ENCODE measurements around the gene REEP1.

Gene REEP1

GRCh38 chr2:86283411-86284030, 53.9 kb downstream of the REEP1 start:
- H3K4me3 ChIP-seq (ENCODE audit: low read depth, low read length) = no peak overlapping the region
- H3K27me3 ChIP-seq (ENCODE audit: control insufficient read depth, insufficient read depth, low read length) = no peaks in the 10 kb centered on the region
- H3K27ac ChIP-seq (ENCODE audit: low read depth, low read length) = no peak overlapping the region
- no peaks in the 10 kb centered on the region for H3K36me3 ChIP-seq (ENCODE audit: control insufficient read depth, insufficient read depth, low read length)
- no peaks in the 10 kb centered on the region for H3K9me3 ChIP-seq (ENCODE audit: control insufficient read depth, insufficient read depth, low read length)
- no peak overlapping the region for H3K9ac ChIP-seq (ENCODE audit: low read depth, low read length)
- no peaks in the 10 kb centered on the region for H3K4me1 ChIP-seq (ENCODE audit: control insufficient read depth, insufficient read depth, low read length)

- H3K4me3 ChIP-seq (ENCODE audit: low read depth, low read length) = no peak overlapping the region
- no peaks in the 10 kb centered on the region for H3K9me3 ChIP-seq (ENCODE audit: control insufficient read depth, insufficient read depth, low read length)
- H3K9ac ChIP-seq (ENCODE audit: low read depth, low read length) = no peak overlapping the region
- no peaks in the 10 kb centered on the region for H3K36me3 ChIP-seq (ENCODE audit: control insufficient read depth, insufficient read depth, low read length)
- no peaks in the 10 kb centered on the region for H3K27me3 ChIP-seq (ENCODE audit: control insufficient read depth, insufficient read depth, low read length)
- H3K4me1 ChIP-seq (ENCODE audit: control insufficient read depth, insufficient read depth, low read length) = no peaks in the 10 kb centered on the region
- no peak overlapping the region for H3K27ac ChIP-seq (ENCODE audit: low read depth, low read length)
These were observed 56.2 kb downstream of the REEP1 start for GRCh38 chr2:86281066-86281700.

GRCh38 chr2:86280191-86280667, 57.2 kb downstream of the REEP1 start:
- Histone ChIP-seq H3K27me3 (ENCODE audit: control insufficient read depth, insufficient read depth, low read length) (no peaks in the 10 kb centered on the region), H3K27ac (ENCODE audit: low read depth, low read length) (no peak overlapping the region), H3K9ac (ENCODE audit: low read depth, low read length) (no peak overlapping the region), H3K36me3 (ENCODE audit: control insufficient read depth, insufficient read depth, low read length) (no peaks in the 10 kb centered on the region), H3K4me3 (ENCODE audit: low read depth, low read length) (no peak overlapping the region), H3K9me3 (ENCODE audit: control insufficient read depth, insufficient read depth, low read length) (no peaks in the 10 kb centered on the region), H3K4me1 (ENCODE audit: control insufficient read depth, insufficient read depth, low read length) (no peaks in the 10 kb centered on the region; the same call in 1 of the 2 replicates)

- Histone ChIP-seq H3K4me3 (ENCODE audit: low read depth, low read length) (no peak overlapping the region), H3K4me1 (ENCODE audit: control insufficient read depth, insufficient read depth, low read length) (no peaks in the 10 kb centered on the region; the same call in 1 of the 2 replicates), H3K27ac (ENCODE audit: low read depth, low read length) (no peak overlapping the region), H3K9me3 (ENCODE audit: control insufficient read depth, insufficient read depth, low read length) (peaks cover 12% of the 10 kb centered on the region), H3K27me3 (ENCODE audit: control insufficient read depth, insufficient read depth, low read length) (no peaks in the 10 kb centered on the region), H3K9ac (ENCODE audit: low read depth, low read length) (no peak overlapping the region), H3K36me3 (ENCODE audit: control insufficient read depth, insufficient read depth, low read length) (no peaks in the 10 kb centered on the region)
These were observed 61.5 kb downstream of the REEP1 start for GRCh38 chr2:86275962-86276361.

GRCh38 chr2:86275384-86275799, 62.0 kb downstream of the REEP1 start:
- Histone ChIP-seq H3K36me3 (ENCODE audit: control insufficient read depth, insufficient read depth, low read length) (no peaks in the 10 kb centered on the region), H3K27me3 (ENCODE audit: control insufficient read depth, insufficient read depth, low read length) (no peaks in the 10 kb centered on the region), H3K9me3 (ENCODE audit: control insufficient read depth, insufficient read depth, low read length) (peaks cover 14% of the 10 kb centered on the region), H3K27ac (ENCODE audit: low read depth, low read length) (no peak overlapping the region), H3K4me1 (ENCODE audit: control insufficient read depth, insufficient read depth, low read length) (no peaks in the 10 kb centered on the region; the same call in 1 of the 2 replicates), H3K4me3 (ENCODE audit: low read depth, low read length) (no peak overlapping the region), H3K9ac (ENCODE audit: low read depth, low read length) (no peak overlapping the region)

GRCh38 chr2:86274918-86275275, 62.5 kb downstream of the REEP1 start:
- H3K27me3 ChIP-seq (ENCODE audit: control insufficient read depth, insufficient read depth, low read length) = no peaks in the 10 kb centered on the region
- H3K9me3 ChIP-seq (ENCODE audit: control insufficient read depth, insufficient read depth, low read length) = peaks cover 14% of the 10 kb centered on the region
- H3K4me3 ChIP-seq (ENCODE audit: low read depth, low read length) = no peak overlapping the region
- no peaks in the 10 kb centered on the region for H3K36me3 ChIP-seq (ENCODE audit: control insufficient read depth, insufficient read depth, low read length)
- H3K9ac ChIP-seq (ENCODE audit: low read depth, low read length) = no peak overlapping the region
- H3K4me1 ChIP-seq (ENCODE audit: control insufficient read depth, insufficient read depth, low read length) = no peaks in the 10 kb centered on the region; the same call in 1 of the 2 replicates
- H3K27ac ChIP-seq (ENCODE audit: low read depth, low read length) = no peak overlapping the region

- peaks cover 14% of the 10 kb centered on the region for H3K9me3 ChIP-seq (ENCODE audit: control insufficient read depth, insufficient read depth, low read length)
- H3K27me3 ChIP-seq (ENCODE audit: control insufficient read depth, insufficient read depth, low read length) = no peaks in the 10 kb centered on the region
- no peak overlapping the region for H3K9ac ChIP-seq (ENCODE audit: low read depth, low read length)
- H3K4me3 ChIP-seq (ENCODE audit: low read depth, low read length) = no peak overlapping the region
- no peaks in the 10 kb centered on the region for H3K36me3 ChIP-seq (ENCODE audit: control insufficient read depth, insufficient read depth, low read length)
- no peak overlapping the region for H3K27ac ChIP-seq (ENCODE audit: low read depth, low read length)
- no peaks in the 10 kb centered on the region; the same call in 1 of the 2 replicates for H3K4me1 ChIP-seq (ENCODE audit: control insufficient read depth, insufficient read depth, low read length)
These were observed 63.0 kb downstream of the REEP1 start for GRCh38 chr2:86274265-86274917.

- Histone ChIP-seq H3K27ac (ENCODE audit: low read depth, low read length) (no peak overlapping the region), H3K4me3 (ENCODE audit: low read depth, low read length) (no peak overlapping the region), H3K9me3 (ENCODE audit: control insufficient read depth, insufficient read depth, low read length) (peaks cover 14% of the 10 kb centered on the region), H3K9ac (ENCODE audit: low read depth, low read length) (no peak overlapping the region), H3K36me3 (ENCODE audit: control insufficient read depth, insufficient read depth, low read length) (no peaks in the 10 kb centered on the region), H3K4me1 (ENCODE audit: control insufficient read depth, insufficient read depth, low read length) (no peaks in the 10 kb centered on the region; the same call in 1 of the 2 replicates), H3K27me3 (ENCODE audit: control insufficient read depth, insufficient read depth, low read length) (no peaks in the 10 kb centered on the region)
These were observed 65.3 kb downstream of the REEP1 start for GRCh38 chr2:86272111-86272510.

- Histone ChIP-seq H3K4me1 (ENCODE audit: control insufficient read depth, insufficient read depth, low read length) (no peaks in the 10 kb centered on the region; the same call in 1 of the 2 replicates), H3K9ac (ENCODE audit: low read depth, low read length) (no peak overlapping the region), H3K27me3 (ENCODE audit: control insufficient read depth, insufficient read depth, low read length) (no peaks in the 10 kb centered on the region), H3K27ac (ENCODE audit: low read depth, low read length) (no peak overlapping the region), H3K36me3 (ENCODE audit: control insufficient read depth, insufficient read depth, low read length) (no peaks in the 10 kb centered on the region), H3K4me3 (ENCODE audit: low read depth, low read length) (no peak overlapping the region), H3K9me3 (ENCODE audit: control insufficient read depth, insufficient read depth, low read length) (peaks cover 14% of the 10 kb centered on the region)
These were observed 66.2 kb downstream of the REEP1 start for GRCh38 chr2:86271248-86271647.

- H3K9ac ChIP-seq (ENCODE audit: low read depth, low read length) = no peak overlapping the region
- H3K4me3 ChIP-seq (ENCODE audit: low read depth, low read length) = no peak overlapping the region
- H3K4me1 ChIP-seq (ENCODE audit: control insufficient read depth, insufficient read depth, low read length) = no peaks in the 10 kb centered on the region
- H3K36me3 ChIP-seq (ENCODE audit: control insufficient read depth, insufficient read depth, low read length) = no peaks in the 10 kb centered on the region
- no peaks in the 10 kb centered on the region for H3K27me3 ChIP-seq (ENCODE audit: control insufficient read depth, insufficient read depth, low read length)
- H3K9me3 ChIP-seq (ENCODE audit: control insufficient read depth, insufficient read depth, low read length) = no peaks in the 10 kb centered on the region
- H3K27ac ChIP-seq (ENCODE audit: low read depth, low read length) = no peak overlapping the region
These were observed 73.5 kb downstream of the REEP1 start for GRCh38 chr2:86263956-86264355.

- no peaks in the 10 kb centered on the region for H3K27me3 ChIP-seq (ENCODE audit: control insufficient read depth, insufficient read depth, low read length)
- H3K9ac ChIP-seq (ENCODE audit: low read depth, low read length) = no peak overlapping the region
- H3K36me3 ChIP-seq (ENCODE audit: control insufficient read depth, insufficient read depth, low read length) = no peaks in the 10 kb centered on the region
These were observed 76.4 kb downstream of the REEP1 start for GRCh38 chr2:86260978-86261377.

More at GRCh38 chr2:86260978-86261377, 76.4 kb downstream of the REEP1 start:
- H3K4me3 ChIP-seq (ENCODE audit: low read depth, low read length) = no peak overlapping the region
- H3K4me1 ChIP-seq (ENCODE audit: control insufficient read depth, insufficient read depth, low read length) = no peaks in the 10 kb centered on the region; the same call in 1 of the 2 replicates
- no peaks in the 10 kb centered on the region for H3K9me3 ChIP-seq (ENCODE audit: control insufficient read depth, insufficient read depth, low read length)
- H3K27ac ChIP-seq (ENCODE audit: low read depth, low read length) = no peak overlapping the region

Data from HUES48 (cell line).